Stimulated activated naive CD8-positive, alpha-beta T cell treated with anti-CD3 and anti-CD28 coated beads, Interleukin-15, Interleukin-2, amounts not matched to agents 100 ng/mL and 50 ng/mL, for 24 hours (primary cell): ENCODE results near the gene B4GALT4.
A peak's percentile ranks its signal among the peaks of the same experiment; 100 is the strongest.
"Not testable (repeated sequence)": the region's sequence is repeated elsewhere in the genome, so short reads cannot be mapped to it uniquely, and the experiment has no call there.

Source experiments
- H3K27ac Mint-ChIP-seq: one replicate; pipeline ENCODE4 v1.8.0; 2021; ENCODE audit warnings: mild to moderate bottlenecking, mixed read lengths
- H3K27me3 Mint-ChIP-seq: one replicate; pipeline ENCODE4 v1.8.0; 2021; ENCODE audit warnings: mixed read lengths
- H3K36me3 Mint-ChIP-seq: one replicate; pipeline ENCODE4 v1.8.0; 2021; ENCODE audit warnings: low read depth, mixed read lengths
- H3K4me1 Mint-ChIP-seq: one replicate; pipeline ENCODE4 v1.8.0; 2021; ENCODE audit warnings: low read depth, mixed read lengths
- H3K4me3 Mint-ChIP-seq: one replicate; pipeline ENCODE4 v1.8.0; 2021; ENCODE audit warnings: mild to moderate bottlenecking, mixed read lengths
- H3K9me3 Mint-ChIP-seq: one replicate; pipeline ENCODE4 v1.8.0; 2021; ENCODE audit warnings: mixed read lengths

Gene B4GALT4

DNA sequence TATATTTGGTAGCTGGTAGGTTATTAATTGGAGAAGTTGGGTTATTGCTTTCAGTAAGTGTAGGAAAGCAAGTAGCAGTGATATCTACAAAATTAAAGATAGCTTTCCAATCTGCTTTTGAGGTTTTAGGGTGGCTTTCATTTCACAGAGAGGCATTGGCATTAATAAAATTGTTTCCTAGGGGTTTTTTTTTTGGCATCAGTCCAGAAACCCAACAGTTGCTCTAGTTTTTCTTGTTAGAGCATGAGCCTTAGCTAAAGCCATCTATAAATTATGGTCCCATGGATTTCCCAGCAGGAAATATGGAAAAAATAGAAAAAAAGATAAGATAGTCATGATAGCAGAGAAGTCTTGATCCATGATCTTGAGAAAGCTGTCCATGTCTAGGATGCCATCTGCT lies 3.0 kb upstream of the B4GALT4 start:
- Mint-ChIP-seq H3K9me3 (peaks cover 6% of the 10 kb centered on the region), H3K27me3 (no peaks in the 10 kb centered on the region), H3K27ac (no peak overlapping the region), H3K4me1 (peaks cover 21% of the 10 kb centered on the region), H3K36me3 (no peaks in the 10 kb centered on the region), H3K4me3 (no peak overlapping the region)

GRCh38 chr3:119243058-119243529 lies 2.4 kb upstream of the B4GALT4 start:
- H3K4me1 Mint-ChIP-seq: peaks cover 27% of the 10 kb centered on the region
- not testable (repeated sequence) for H3K36me3 Mint-ChIP-seq, H3K4me3 Mint-ChIP-seq

DNA sequence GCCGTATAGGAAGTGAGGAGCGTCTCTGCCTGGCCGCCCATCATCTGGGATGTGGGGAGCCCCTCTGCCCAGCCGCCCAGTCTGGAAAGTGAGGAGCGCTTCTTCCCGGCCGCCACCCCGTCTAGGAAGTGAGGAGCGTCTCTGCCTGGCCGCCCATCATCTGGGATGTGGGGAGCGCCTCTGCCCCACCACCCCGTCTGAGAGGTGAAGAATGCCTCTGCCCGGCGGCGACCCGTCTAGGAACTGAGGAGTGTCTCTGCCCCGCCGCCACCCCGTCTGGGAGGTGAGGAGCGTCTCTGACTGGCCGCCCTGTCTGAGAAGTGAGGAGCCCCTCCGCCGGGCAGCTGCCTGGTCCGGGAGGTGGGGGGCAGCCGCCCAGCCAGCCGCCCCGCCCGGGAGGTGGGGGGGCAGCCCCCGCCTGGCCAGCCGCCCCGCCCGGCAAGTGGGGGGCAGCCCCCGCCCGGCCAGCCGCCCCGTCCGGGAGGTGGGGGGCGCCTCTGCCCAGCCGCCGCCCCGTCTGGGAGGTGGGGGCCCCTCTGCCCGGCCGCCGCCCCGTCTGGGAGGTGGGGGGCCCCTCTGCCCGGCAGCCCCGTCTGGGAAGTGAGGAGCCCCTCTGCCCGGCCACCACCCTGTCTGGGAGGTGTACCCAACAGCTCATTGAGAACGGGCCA lies 1.8 kb upstream of the B4GALT4 start:
- not testable (repeated sequence) for H3K36me3 Mint-ChIP-seq, H3K27ac Mint-ChIP-seq, H3K4me3 Mint-ChIP-seq, H3K27me3 Mint-ChIP-seq, H3K9me3 Mint-ChIP-seq
- peaks cover 32% of the 10 kb centered on the region for H3K4me1 Mint-ChIP-seq

More at GRCh38 chr3:119243058-119243529, 2.4 kb upstream of the B4GALT4 start:
- H3K9me3 Mint-ChIP-seq, H3K27me3 Mint-ChIP-seq, H3K27ac Mint-ChIP-seq: not testable (repeated sequence)

- Mint-ChIP-seq H3K4me1 (peaks cover 56% of the 10 kb centered on the region), H3K4me3 (peak overlapping the region; percentile 82), H3K36me3 (peaks cover 18% of the 10 kb centered on the region), H3K27me3 (no peaks in the 10 kb centered on the region), H3K27ac (peak overlapping the region; percentile 87), H3K9me3 (no peaks in the 10 kb centered on the region)
These were observed 532 bp downstream of the B4GALT4 start for GRCh38 chr3:119240101-119240590.

- H3K27ac Mint-ChIP-seq: peak overlapping the region; percentile 87
- no peaks in the 10 kb centered on the region for H3K9me3 Mint-ChIP-seq
- no peaks in the 10 kb centered on the region for H3K27me3 Mint-ChIP-seq
These were observed 1.4 kb downstream of the B4GALT4 start for GRCh38 chr3:119239206-119239820.

DNA sequence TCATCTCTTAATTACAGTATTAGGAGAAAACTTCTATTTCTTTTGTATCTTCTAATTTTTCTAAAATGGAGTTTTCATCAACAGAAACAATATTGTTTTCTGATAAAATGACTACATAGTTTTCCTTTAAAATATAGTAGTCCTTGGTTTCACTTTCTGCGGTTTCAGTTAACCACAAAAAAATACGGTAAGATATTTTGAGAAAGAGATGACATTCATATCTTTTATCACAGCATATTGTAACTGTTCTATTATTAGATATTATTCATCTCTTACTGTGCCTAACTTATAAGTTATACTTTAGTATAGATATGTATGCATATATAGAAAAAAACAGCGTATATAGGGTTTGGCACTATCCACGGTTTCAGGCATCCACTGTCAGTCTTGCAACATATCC lies 2.3 kb downstream of the B4GALT4 start:
- H3K36me3 Mint-ChIP-seq: peaks cover 26% of the 10 kb centered on the region
- peak overlapping the region; percentile 78 for H3K27ac Mint-ChIP-seq
- H3K4me1 Mint-ChIP-seq: peaks cover 63% of the 10 kb centered on the region
- peak overlapping the region; percentile 82 for H3K4me3 Mint-ChIP-seq
- H3K27me3 Mint-ChIP-seq: no peaks in the 10 kb centered on the region
- no peaks in the 10 kb centered on the region for H3K9me3 Mint-ChIP-seq

More at GRCh38 chr3:119239206-119239820, 1.4 kb downstream of the B4GALT4 start:
- Mint-ChIP-seq H3K4me1 (peaks cover 63% of the 10 kb centered on the region), H3K36me3 (peaks cover 26% of the 10 kb centered on the region), H3K4me3 (peak overlapping the region; percentile 82)

DNA sequence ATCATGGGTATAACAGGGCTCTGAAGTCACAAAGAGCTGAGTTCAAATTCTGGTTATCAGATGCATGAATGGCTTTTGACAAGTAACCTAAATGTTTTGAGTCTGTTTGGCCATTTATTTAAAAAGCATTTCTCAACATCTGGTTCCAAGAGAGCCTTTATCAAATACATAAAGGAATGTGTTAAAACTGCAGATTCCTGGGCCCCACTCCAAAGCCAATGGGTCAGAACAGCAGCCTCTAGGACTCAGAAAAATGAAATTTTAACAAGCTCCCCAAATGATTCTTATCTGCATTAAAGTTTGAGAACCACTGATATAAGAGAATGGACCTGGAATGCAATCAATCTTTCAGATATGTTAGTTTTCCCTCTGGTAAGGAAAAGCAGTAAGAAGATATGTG lies 3.4 kb downstream of the B4GALT4 start:
- Mint-ChIP-seq H3K4me1 (peaks cover 63% of the 10 kb centered on the region), H3K4me3 (no peak overlapping the region), H3K27me3 (no peaks in the 10 kb centered on the region), H3K27ac (no peak overlapping the region), H3K36me3 (peaks cover 31% of the 10 kb centered on the region), H3K9me3 (no peaks in the 10 kb centered on the region)

GRCh38 chr3:119236756-119237155 lies 3.9 kb downstream of the B4GALT4 start:
- Mint-ChIP-seq H3K27ac (no peak overlapping the region), H3K36me3 (peaks cover 31% of the 10 kb centered on the region), H3K4me1 (peaks cover 68% of the 10 kb centered on the region), H3K27me3 (no peaks in the 10 kb centered on the region), H3K4me3 (no peak overlapping the region), H3K9me3 (no peaks in the 10 kb centered on the region)

GRCh38 chr3:119235151-119235550 lies 5.5 kb downstream of the B4GALT4 start:
- peak overlapping the region; percentile 53 for H3K27ac Mint-ChIP-seq
- H3K4me3 Mint-ChIP-seq: no peak overlapping the region
- H3K27me3 Mint-ChIP-seq: no peaks in the 10 kb centered on the region
- H3K4me1 Mint-ChIP-seq: peaks cover 60% of the 10 kb centered on the region
- no peaks in the 10 kb centered on the region for H3K9me3 Mint-ChIP-seq
- peaks cover 43% of the 10 kb centered on the region for H3K36me3 Mint-ChIP-seq

DNA sequence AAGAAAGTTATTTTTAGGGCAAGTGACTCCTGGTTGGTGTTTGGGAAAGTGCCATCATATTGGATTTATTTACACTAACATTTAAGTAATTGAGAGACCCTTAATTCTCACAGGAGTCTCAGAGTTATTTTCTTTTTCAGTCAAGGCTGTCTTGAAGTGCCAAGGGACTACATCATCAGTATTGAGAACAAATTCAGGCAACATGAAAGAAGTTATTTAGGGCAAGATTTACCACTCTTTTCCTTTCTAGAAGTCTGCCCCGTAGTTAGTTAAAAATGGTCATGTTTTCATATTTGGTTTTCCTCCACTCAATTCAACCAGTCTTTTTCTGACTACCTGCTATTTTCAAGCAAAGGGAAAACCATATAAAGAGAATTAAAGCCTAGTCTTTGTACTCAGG lies 6.1 kb downstream of the B4GALT4 start:
- Mint-ChIP-seq H3K27me3 (no peaks in the 10 kb centered on the region), H3K36me3 (peaks cover 48% of the 10 kb centered on the region), H3K4me1 (peaks cover 55% of the 10 kb centered on the region), H3K27ac (peak overlapping the region; percentile 53), H3K9me3 (no peaks in the 10 kb centered on the region), H3K4me3 (peak overlapping the region; percentile 11)

- Mint-ChIP-seq H3K27ac (no peak overlapping the region), H3K4me3 (no peak overlapping the region), H3K9me3 (no peaks in the 10 kb centered on the region), H3K27me3 (no peaks in the 10 kb centered on the region), H3K4me1 (peaks cover 18% of the 10 kb centered on the region), H3K36me3 (peaks cover 68% of the 10 kb centered on the region)
These were observed 9.9 kb downstream of the B4GALT4 start for GRCh38 chr3:119230745-119231144.

GRCh38 chr3:119230071-119230470 lies 10.6 kb downstream of the B4GALT4 start:
- H3K27me3 Mint-ChIP-seq: no peaks in the 10 kb centered on the region
- no peak overlapping the region for H3K4me3 Mint-ChIP-seq
- H3K4me1 Mint-ChIP-seq: peaks cover 12% of the 10 kb centered on the region
- H3K27ac Mint-ChIP-seq: no peak overlapping the region
- H3K36me3 Mint-ChIP-seq: peaks cover 61% of the 10 kb centered on the region
- H3K9me3 Mint-ChIP-seq: no peaks in the 10 kb centered on the region

- Mint-ChIP-seq H3K27me3 (no peaks in the 10 kb centered on the region), H3K9me3 (no peaks in the 10 kb centered on the region), H3K36me3 (peaks cover 57% of the 10 kb centered on the region), H3K27ac (no peak overlapping the region), H3K4me3 (no peak overlapping the region), H3K4me1 (peaks cover 5% of the 10 kb centered on the region)
These were observed 11.5 kb downstream of the B4GALT4 start for GRCh38 chr3:119229190-119229589.

DNA sequence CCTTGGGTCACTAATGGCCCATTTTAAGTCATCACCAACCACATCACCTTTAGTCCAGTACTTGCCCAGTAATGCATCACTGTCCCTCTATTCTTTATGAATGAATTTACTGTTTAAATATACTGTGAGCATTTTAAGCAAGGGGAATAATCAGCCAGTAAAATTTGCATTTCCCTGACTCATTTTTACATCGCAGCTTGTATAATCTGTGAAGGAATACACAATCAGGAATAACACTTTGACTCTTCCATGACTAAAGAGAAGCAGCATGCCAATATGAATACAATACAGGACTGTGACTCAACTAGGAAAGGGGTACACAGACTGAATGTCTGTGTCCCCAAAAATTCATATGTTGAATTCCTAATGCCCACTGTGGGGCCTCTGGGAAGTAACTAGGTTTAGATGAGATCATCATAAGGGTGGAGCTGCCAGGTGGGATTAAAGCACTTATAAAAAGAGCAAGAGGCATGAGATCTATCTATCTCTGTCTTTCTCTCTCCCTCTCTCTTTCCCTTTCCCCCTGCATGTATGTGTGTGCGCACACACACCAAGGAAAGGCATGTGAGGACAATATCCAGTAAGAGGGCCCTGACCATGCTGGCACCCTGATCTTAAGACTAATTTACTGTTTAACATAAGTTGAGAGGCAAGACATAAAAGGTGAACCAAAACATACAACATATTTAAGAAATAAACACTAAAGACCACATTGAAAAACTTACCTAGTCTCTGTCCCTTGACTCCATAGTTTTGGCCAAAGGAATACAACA lies 12.1 kb downstream of the B4GALT4 start:
- Mint-ChIP-seq H3K9me3 (no peaks in the 10 kb centered on the region), H3K36me3 (peaks cover 63% of the 10 kb centered on the region), H3K27ac (no peak overlapping the region), H3K27me3 (no peaks in the 10 kb centered on the region), H3K4me3 (no peak overlapping the region), H3K4me1 (peaks cover 5% of the 10 kb centered on the region)
